H9 (cell line): ENCODE measurements around the gene CTDSPL. TPM values are rescaled to one million over a fixed set of nuclear protein-coding genes. Genes with fewer than 3 reads are reported as not detected.

Experiments used
- DNase-seq: peaks from one replicate; pipeline ENCODE4 v3.0.0-alpha.2; 2017
- H2AFZ ChIP-seq: one replicate; pipeline ENCODE4 v1.6.1; 2013; ENCODE audit warnings: mild to moderate bottlenecking, low read length, control low read depth, moderate library complexity
- H2AK5ac ChIP-seq: 2 replicates; pipeline ENCODE4 v1.6.1; 2013; ENCODE audit warnings: low read length, control low read depth, mixed read lengths; ENCODE audit not compliant: insufficient read length
- H2BK120ac ChIP-seq: one replicate; pipeline ENCODE4 v1.6.1; 2013; ENCODE audit warnings: low read depth, mild to moderate bottlenecking, low read length, control low read depth, inconsistent platforms; ENCODE audit not compliant: poor library complexity, severe bottlenecking
- H2BK12ac ChIP-seq: 2 replicates; pipeline ENCODE4 v1.6.1; 2013; ENCODE audit warnings: low read length, control low read depth, mixed read lengths, low read depth; ENCODE audit not compliant: insufficient read length
- H2BK15ac ChIP-seq: 2 replicates; pipeline ENCODE4 v1.6.1; 2013; ENCODE audit warnings: low read depth, low read length, control low read depth
- H2BK20ac ChIP-seq: one replicate; pipeline ENCODE4 v1.6.1; 2013; ENCODE audit warnings: low read depth, mild to moderate bottlenecking, low read length, control low read depth, inconsistent platforms; ENCODE audit not compliant: poor library complexity, severe bottlenecking
- H2BK5ac ChIP-seq: 2 replicates; pipeline ENCODE4 v1.6.1; 2013; ENCODE audit warnings: low read length, control low read depth, mixed read lengths; ENCODE audit not compliant: insufficient read length
- H3K14ac ChIP-seq: 2 replicates; pipeline ENCODE4 v1.6.1; 2013; ENCODE audit warnings: low read length, control low read depth; ENCODE audit not compliant: insufficient read depth
- H3K18ac ChIP-seq: 2 replicates; pipeline ENCODE4 v1.6.1; 2013; ENCODE audit warnings: low read depth, mild to moderate bottlenecking, mixed read lengths, low read length, control low read depth; ENCODE audit not compliant: insufficient read length
- H3K23ac ChIP-seq: 2 replicates; pipeline ENCODE4 v1.6.1; 2013; ENCODE audit warnings: low read length, control low read depth, mixed read lengths, low read depth; ENCODE audit not compliant: insufficient read length
- H3K23me2 ChIP-seq: 2 replicates; pipeline ENCODE4 v1.6.1; 2013; ENCODE audit warnings: low read depth, mild to moderate bottlenecking, mixed read lengths, low read length, control low read depth; ENCODE audit not compliant: insufficient read length, poor library complexity, severe bottlenecking
- H3K27ac ChIP-seq: 2 replicates; pipeline ENCODE4 v1.5.1; 2013; ENCODE audit warnings: low read length, control low read depth, mixed read lengths, low read depth; ENCODE audit not compliant: insufficient read length
- H3K27me3 ChIP-seq: 2 replicates; pipeline ENCODE4 v1.6.1; 2013; ENCODE audit warnings: low read length, control low read depth, inconsistent platforms; ENCODE audit not compliant: insufficient read depth
- H3K4ac ChIP-seq: 2 replicates; pipeline ENCODE4 v1.6.1; 2013; ENCODE audit warnings: low read depth, mild to moderate bottlenecking, control low read depth, inconsistent platforms, low read length, moderate library complexity
- H3K4me1 ChIP-seq: 2 replicates; pipeline ENCODE4 v1.6.1; 2013; ENCODE audit warnings: low read length, control low read depth, inconsistent platforms; ENCODE audit not compliant: insufficient read depth
- H3K4me2 ChIP-seq: 2 replicates; pipeline ENCODE4 v1.6.1; 2013; ENCODE audit warnings: low read length, control low read depth, mixed read lengths; ENCODE audit not compliant: insufficient read length, insufficient read depth
- H3K56ac ChIP-seq: 2 replicates; pipeline ENCODE4 v1.6.1; 2013; ENCODE audit warnings: low read depth, mild to moderate bottlenecking, mixed read lengths, low read length, control low read depth; ENCODE audit not compliant: insufficient read length
- H3K79me1 ChIP-seq: 2 replicates; pipeline ENCODE4 v1.6.1; 2013; ENCODE audit warnings: low read depth, mild to moderate bottlenecking, moderate library complexity, low read length, control low read depth, inconsistent platforms; ENCODE audit not compliant: insufficient read depth, poor library complexity, severe bottlenecking
- H3K79me2 ChIP-seq: 2 replicates; pipeline ENCODE4 v1.6.1; 2013; ENCODE audit warnings: low read length, control low read depth, inconsistent platforms; ENCODE audit not compliant: insufficient read depth
- H3K9ac ChIP-seq: 2 replicates; pipeline ENCODE4 v1.6.1; 2013; ENCODE audit warnings: low read length, control low read depth, mixed read lengths; ENCODE audit not compliant: insufficient read length; ENCODE audit errors: extremely low read depth
- H3K9me3 ChIP-seq: one replicate; pipeline ENCODE4 v1.6.1; 2013; ENCODE audit warnings: low read depth, low read length, inconsistent platforms; ENCODE audit not compliant: control insufficient read depth
- H3T11ph ChIP-seq: one replicate; pipeline ENCODE4 v1.6.1; 2013; ENCODE audit warnings: mild to moderate bottlenecking, low read length, control low read depth, inconsistent platforms
- H4K20me1 ChIP-seq: one replicate; pipeline ENCODE4 v1.6.1; 2013; ENCODE audit not compliant: control insufficient read depth, insufficient read length, insufficient read depth
- H4K5ac ChIP-seq: 2 replicates; pipeline ENCODE4 v1.6.1; 2013; ENCODE audit warnings: low read depth, mild to moderate bottlenecking, mixed read lengths, low read length, control low read depth; ENCODE audit not compliant: insufficient read length
- H4K8ac ChIP-seq: replicated peaks from 2 replicates; pipeline ENCODE4 v1.6.1; 2013; ENCODE audit warnings: low read length, control low read depth, mixed read lengths, low read depth; ENCODE audit not compliant: insufficient read length
- H4K91ac ChIP-seq: 2 replicates; pipeline ENCODE4 v1.6.1; 2013; ENCODE audit warnings: low read depth, mild to moderate bottlenecking, moderate library complexity, mixed read lengths, low read length, control low read depth; ENCODE audit not compliant: insufficient read length
- H3K27ac Mint-ChIP-seq, 3 experiments: 2 replicates in 2 of 3; 3 replicates in 1 of 3; pipeline ENCODE4 v1.8.0; 2020 to 2021; ENCODE audit warnings: mixed read lengths in 3 of 3, mild to moderate bottlenecking in 1 of 3, moderate library complexity in 1 of 3
- H3K27me3 Mint-ChIP-seq: 2 replicates; pipeline ENCODE4 v1.8.0; 2021; ENCODE audit warnings: low read depth, mild to moderate bottlenecking, moderate library complexity, mixed read lengths
- H3K36me3 Mint-ChIP-seq, 3 experiments: 2 replicates in 2 of 3; 3 replicates in 1 of 3; pipeline ENCODE4 v1.8.0; 2020 to 2021; ENCODE audit warnings: low read depth in 3 of 3, mixed read lengths in 3 of 3; ENCODE audit not compliant: insufficient read depth in 1 of 3
- H3K4me1 Mint-ChIP-seq, 2 experiments: 2 replicates each; pipeline ENCODE4 v1.8.0; 2020; ENCODE audit warnings: mixed read lengths in 2 of 2
- H3K4me3 Mint-ChIP-seq, 2 experiments: 2 replicates in 1 of 2; 3 replicates in 1 of 2; pipeline ENCODE4 v1.8.0; 2020 to 2021; ENCODE audit warnings: mild to moderate bottlenecking in 2 of 2, mixed read lengths in 2 of 2, moderate library complexity in 1 of 2
- H3K9me3 Mint-ChIP-seq, 2 experiments: 2 replicates in 1 of 2; 3 replicates in 1 of 2; pipeline ENCODE4 v1.8.0; 2020; ENCODE audit warnings: mild to moderate bottlenecking in 2 of 2, mixed read lengths in 2 of 2, moderate library complexity in 1 of 2
- CTCF ChIP-seq: fragments of 200-600 bp; sonication (generic); conservative IDR thresholded peaks from 3 replicates; pipeline ENCODE4 v1.8.0; 2021; ENCODE audit warnings: antibody characterized with exemption, mild to moderate bottlenecking
- WGBS: extraction: QIAGEN DNeasy Blood & Tissue Kit; methylation state at CpG from one replicate; pipeline ENCODE4 v1.1.7; 2013; ENCODE audit warnings: missing lambda C conversion rate, low lambda C conversion rate, mixed read lengths; ENCODE audit not compliant: insufficient read length; ENCODE audit errors: extremely low coverage; 5-methylcytosine and 5-hydroxymethylcytosine counted together
- total RNA-seq: library from RNA; stranded (reverse); gene quantifications from 2 replicates; pipeline ENCODE4 v1.2.1, GENCODE V29; 2021

Gene CTDSPL
- total RNA-seq, 1 experiment from 2014 or later: 20.8 TPM

- no peaks in the 10 kb centered on the region for H3K27me3 Mint-ChIP-seq
- H3K27me3 ChIP-seq: no peaks in the 10 kb centered on the region
- H2BK20ac ChIP-seq: no peak overlapping the region
- no peaks in the 10 kb centered on the region for H3K79me1 ChIP-seq
- no peak overlapping the region for H4K91ac ChIP-seq
- no peak for DNase-seq
- H4K20me1 ChIP-seq: no peaks in the 10 kb centered on the region
- H3K9me3 Mint-ChIP-seq: no peaks in the 10 kb centered on the region
- H3K14ac ChIP-seq: no peak overlapping the region
- H3K56ac ChIP-seq: no peak overlapping the region
- no peaks in the 10 kb centered on the region for H3K9me3 ChIP-seq
- H2AFZ ChIP-seq: no peak overlapping the region
- no peak overlapping the region for H4K8ac ChIP-seq
- peaks cover 5 to 39% (median 19%) of the 10 kb centered on the region in 3 experiments; a peak in 6 of 7 replicates for H3K36me3 Mint-ChIP-seq
- H2AK5ac ChIP-seq: no peak overlapping the region
- no CpG with 5 or more reads among the region's 3 CpGs for WGBS
- no peak overlapping the region for H3K27ac Mint-ChIP-seq
- H2BK15ac ChIP-seq: no peak overlapping the region
- no peaks in the 10 kb centered on the region for H3K4me1 ChIP-seq
- H2BK120ac ChIP-seq: no peak overlapping the region
- H3K79me2 ChIP-seq: no peaks in the 10 kb centered on the region
- H3K18ac ChIP-seq: no peak overlapping the region
- H3K4me1 Mint-ChIP-seq: no peaks in the 10 kb centered on the region
- no peak for TF ChIP-seq CTCF
- H3K23me2 ChIP-seq: no peaks in the 10 kb centered on the region
- no peak overlapping the region for H3K9ac ChIP-seq
- H3K23ac ChIP-seq: no peak overlapping the region
- no peak overlapping the region for H3K4me2 ChIP-seq
- no peak overlapping the region for H3K4ac ChIP-seq
- no peak overlapping the region for H2BK5ac ChIP-seq
- H4K5ac ChIP-seq: no peak overlapping the region
- H2BK12ac ChIP-seq: no peak overlapping the region
- H3T11ph ChIP-seq: no peak overlapping the region
- H3K27ac ChIP-seq: no peak overlapping the region
- no peak overlapping the region for H3K4me3 Mint-ChIP-seq
These were observed 154.3 kb downstream of the CTDSPL start for GRCh38 chr3:38015984-38016383.
